ENCODE results near the gene TMEM273.

The TMEM273 gene

DNA sequence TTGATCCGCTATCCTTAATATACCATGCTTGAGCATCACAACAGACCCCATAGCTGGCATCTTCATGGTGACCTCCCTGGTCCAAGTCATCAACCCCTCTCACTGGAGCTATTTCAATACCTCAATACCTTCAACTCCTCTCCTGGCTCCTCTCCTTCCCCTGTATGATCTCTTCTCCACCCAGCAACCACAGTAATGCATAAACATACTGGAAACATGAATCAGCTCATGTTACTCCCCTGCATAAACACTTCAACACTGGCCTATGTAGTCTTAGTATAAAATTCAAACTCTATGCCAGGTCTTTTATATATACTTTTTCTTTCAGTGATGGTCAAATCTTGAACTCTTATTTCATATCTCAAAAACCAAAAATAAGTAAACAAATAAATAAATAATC lies 31.8 kb upstream of the TMEM273 start:
- H2BK12ac ChIP-seq (ENCODE audit: low read length) = no peak overlapping the region
- no peaks in the 10 kb centered on the region for H3K9me3 ChIP-seq (replicated peaks in 1 of 2; ENCODE audit: control insufficient read depth in 2 of 2, insufficient read depth in 1 of 2, low read depth in 1 of 2, low read length in 2 of 2)
- H3K36me3 ChIP-seq (replicated peaks in 1 of 2; ENCODE audit: control insufficient read depth in 2 of 2, insufficient read depth in 2 of 2, low read length in 2 of 2) = no peaks in the 10 kb centered on the region
- H3K23ac ChIP-seq (ENCODE audit: low read depth, low read length, poor library complexity) = no peak overlapping the region
- H3K18ac ChIP-seq (ENCODE audit: low read length) = no peak overlapping the region
- no peak overlapping the region for H3K4ac ChIP-seq (ENCODE audit: low read length)
- no peak overlapping the region for H2BK120ac ChIP-seq (ENCODE audit: low read depth, low read length)
- no peak overlapping the region for H4K8ac ChIP-seq (ENCODE audit: low read depth, low read length)
- H3K27me3 ChIP-seq (ENCODE audit: control insufficient read depth in 3 of 3, insufficient read depth in 3 of 3, low read depth in 1 of 3, low read length in 3 of 3) = no peaks in the 10 kb centered on the region
- no peak overlapping the region for H4K91ac ChIP-seq (ENCODE audit: low read depth, low read length, poor library complexity)
- H3K9ac ChIP-seq (ENCODE audit: low read depth, low read length, poor library complexity) = no peak overlapping the region
- no peak overlapping the region for H2BK15ac ChIP-seq (ENCODE audit: low read length)
- DNase-seq (ENCODE audit: low spot score) = no peak
- no CpG with 5 or more reads among the region's 1 CpG for WGBS, 2 donors (ENCODE audit: extremely low coverage in 2 of 2, insufficient read length in 2 of 2, insufficient replicate concordance in 1 of 2)
- H3K4me3 ChIP-seq (ENCODE audit: low read length in 2 of 2) = no peak overlapping the region
- H2AK5ac ChIP-seq (ENCODE audit: low read depth, low read length) = no peak overlapping the region
- H3K79me1 ChIP-seq (ENCODE audit: low read depth, low read length) = no peaks in the 10 kb centered on the region
- no peak overlapping the region for H2BK5ac ChIP-seq (ENCODE audit: low read length)
- no peak overlapping the region for H3K27ac ChIP-seq (replicated peaks; ENCODE audit: low read length)
- H3K14ac ChIP-seq (ENCODE audit: low read length) = no peak overlapping the region
- H3K4me1 ChIP-seq (ENCODE audit: control insufficient read depth in 2 of 2, insufficient read depth in 1 of 2, low read depth in 1 of 2, low read length in 2 of 2) = no peaks in the 10 kb centered on the region
- no peak overlapping the region for H3K4me2 ChIP-seq (ENCODE audit: insufficient read depth, low read length, poor library complexity, severe bottlenecking)
- H2AFZ ChIP-seq (ENCODE audit: low read length) = no peak overlapping the region

DNA sequence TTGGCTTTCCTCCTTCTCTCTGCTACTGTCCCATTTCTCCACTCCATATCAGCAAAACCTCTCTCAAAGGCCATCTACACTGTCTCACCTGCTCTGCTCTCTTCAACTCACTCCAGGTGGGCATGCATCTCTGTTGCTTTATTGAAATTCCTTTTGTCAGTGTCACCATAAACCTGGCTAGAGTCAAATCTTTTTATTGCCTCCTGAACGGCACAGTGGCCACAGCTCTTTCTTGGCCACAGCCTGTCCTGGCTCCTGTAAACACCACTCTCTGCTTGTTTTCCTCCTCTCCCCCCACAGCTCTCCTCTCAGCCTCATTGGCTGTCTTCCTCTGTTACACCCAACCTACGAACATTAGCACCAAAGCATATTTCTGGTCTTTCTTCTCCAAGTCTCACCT lies 31.1 kb upstream of the TMEM273 start:
- no peak overlapping the region for H2AFZ ChIP-seq (ENCODE audit: low read length)
- no peaks in the 10 kb centered on the region for H3K4me1 ChIP-seq (ENCODE audit: control insufficient read depth in 2 of 2, insufficient read depth in 1 of 2, low read depth in 1 of 2, low read length in 2 of 2)
- H3K18ac ChIP-seq (ENCODE audit: low read length) = no peak overlapping the region
- WGBS, 2 donors (ENCODE audit: extremely low coverage in 2 of 2, insufficient read length in 2 of 2, insufficient replicate concordance in 1 of 2) = no CpG with 5 or more reads among the region's 2 CpGs
- H3K27ac ChIP-seq (replicated peaks; ENCODE audit: low read length) = no peak overlapping the region
- H2BK5ac ChIP-seq (ENCODE audit: low read length) = no peak overlapping the region
- no peaks in the 10 kb centered on the region for H3K79me1 ChIP-seq (ENCODE audit: low read depth, low read length)
- no peak overlapping the region for H2AK5ac ChIP-seq (ENCODE audit: low read depth, low read length)
- no peak overlapping the region for H4K8ac ChIP-seq (ENCODE audit: low read depth, low read length)
- H3K27me3 ChIP-seq (ENCODE audit: control insufficient read depth in 3 of 3, insufficient read depth in 3 of 3, low read depth in 1 of 3, low read length in 3 of 3) = no peaks in the 10 kb centered on the region
- DNase-seq (ENCODE audit: low spot score) = no peak
- H2BK12ac ChIP-seq (ENCODE audit: low read length) = no peak overlapping the region
- no peak overlapping the region for H3K23ac ChIP-seq (ENCODE audit: low read depth, low read length, poor library complexity)
- H3K4ac ChIP-seq (ENCODE audit: low read length) = no peak overlapping the region
- no peak overlapping the region for H4K91ac ChIP-seq (ENCODE audit: low read depth, low read length, poor library complexity)
- H3K9me3 ChIP-seq (replicated peaks in 1 of 2; ENCODE audit: control insufficient read depth in 2 of 2, insufficient read depth in 1 of 2, low read depth in 1 of 2, low read length in 2 of 2) = no peaks in the 10 kb centered on the region
- H2BK120ac ChIP-seq (ENCODE audit: low read depth, low read length) = no peak overlapping the region
- no peaks in the 10 kb centered on the region for H3K36me3 ChIP-seq (replicated peaks in 1 of 2; ENCODE audit: control insufficient read depth in 2 of 2, insufficient read depth in 2 of 2, low read length in 2 of 2)
- no peak overlapping the region for H3K4me2 ChIP-seq (ENCODE audit: insufficient read depth, low read length, poor library complexity, severe bottlenecking)
- no peak overlapping the region for H3K9ac ChIP-seq (ENCODE audit: low read depth, low read length, poor library complexity)
- H3K4me3 ChIP-seq (ENCODE audit: low read length in 2 of 2) = no peak overlapping the region
- H2BK15ac ChIP-seq (ENCODE audit: low read length) = no peak overlapping the region
- H3K14ac ChIP-seq (ENCODE audit: low read length) = no peak overlapping the region

DNA sequence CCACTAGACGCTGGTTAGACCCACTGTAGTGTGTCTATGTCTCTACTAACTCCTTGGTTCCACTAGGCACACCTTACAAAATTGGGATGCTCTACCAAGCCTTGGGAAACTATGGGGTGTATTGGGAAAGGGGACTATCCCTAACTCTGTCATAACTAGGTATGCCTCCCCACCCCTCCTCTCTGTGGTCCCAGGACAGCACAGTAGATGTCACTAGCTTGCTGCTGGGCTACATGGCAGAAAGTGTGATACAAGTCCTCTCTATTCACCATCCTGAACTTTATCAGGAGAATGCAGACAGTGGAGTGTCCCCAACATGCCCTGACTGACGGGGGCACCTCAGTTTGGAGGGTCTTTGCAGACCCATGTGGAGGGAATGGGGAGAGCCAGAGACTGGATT lies 30.3 kb upstream of the TMEM273 start:
- no peaks in the 10 kb centered on the region for H3K79me1 ChIP-seq (ENCODE audit: low read depth, low read length)
- no peak overlapping the region for H2BK15ac ChIP-seq (ENCODE audit: low read length)
- H3K23ac ChIP-seq (ENCODE audit: low read depth, low read length, poor library complexity) = no peak overlapping the region
- no peak overlapping the region for H4K8ac ChIP-seq (ENCODE audit: low read depth, low read length)
- no peak overlapping the region for H3K4me3 ChIP-seq (ENCODE audit: low read length in 2 of 2)
- no peak overlapping the region for H2AFZ ChIP-seq (ENCODE audit: low read length)
- H2BK12ac ChIP-seq (ENCODE audit: low read length) = no peak overlapping the region
- no peaks in the 10 kb centered on the region for H3K9me3 ChIP-seq (replicated peaks in 1 of 2; ENCODE audit: control insufficient read depth in 2 of 2, insufficient read depth in 1 of 2, low read depth in 1 of 2, low read length in 2 of 2)
- H2AK5ac ChIP-seq (ENCODE audit: low read depth, low read length) = no peak overlapping the region
- no peak overlapping the region for H2BK120ac ChIP-seq (ENCODE audit: low read depth, low read length)
- no peak overlapping the region for H4K91ac ChIP-seq (ENCODE audit: low read depth, low read length, poor library complexity)
- no peak overlapping the region for H3K9ac ChIP-seq (ENCODE audit: low read depth, low read length, poor library complexity)
- no peak overlapping the region for H3K4ac ChIP-seq (ENCODE audit: low read length)
- H2BK5ac ChIP-seq (ENCODE audit: low read length) = no peak overlapping the region
- H3K4me1 ChIP-seq (ENCODE audit: control insufficient read depth in 2 of 2, insufficient read depth in 1 of 2, low read depth in 1 of 2, low read length in 2 of 2) = no peaks in the 10 kb centered on the region
- no peak overlapping the region for H3K4me2 ChIP-seq (ENCODE audit: insufficient read depth, low read length, poor library complexity, severe bottlenecking)
- H3K27ac ChIP-seq (replicated peaks; ENCODE audit: low read length) = no peak overlapping the region
- DNase-seq (ENCODE audit: low spot score) = no peak
- H3K36me3 ChIP-seq (replicated peaks in 1 of 2; ENCODE audit: control insufficient read depth in 2 of 2, insufficient read depth in 2 of 2, low read length in 2 of 2) = no peaks in the 10 kb centered on the region
- H3K27me3 ChIP-seq (ENCODE audit: control insufficient read depth in 3 of 3, insufficient read depth in 3 of 3, low read depth in 1 of 3, low read length in 3 of 3) = no peaks in the 10 kb centered on the region
- WGBS, 2 donors (ENCODE audit: extremely low coverage in 2 of 2, insufficient read length in 2 of 2, insufficient replicate concordance in 1 of 2) = no CpG with 5 or more reads among the region's 2 CpGs
- H3K18ac ChIP-seq (ENCODE audit: low read length) = no peak overlapping the region
- H3K14ac ChIP-seq (ENCODE audit: low read length) = no peak overlapping the region

DNA sequence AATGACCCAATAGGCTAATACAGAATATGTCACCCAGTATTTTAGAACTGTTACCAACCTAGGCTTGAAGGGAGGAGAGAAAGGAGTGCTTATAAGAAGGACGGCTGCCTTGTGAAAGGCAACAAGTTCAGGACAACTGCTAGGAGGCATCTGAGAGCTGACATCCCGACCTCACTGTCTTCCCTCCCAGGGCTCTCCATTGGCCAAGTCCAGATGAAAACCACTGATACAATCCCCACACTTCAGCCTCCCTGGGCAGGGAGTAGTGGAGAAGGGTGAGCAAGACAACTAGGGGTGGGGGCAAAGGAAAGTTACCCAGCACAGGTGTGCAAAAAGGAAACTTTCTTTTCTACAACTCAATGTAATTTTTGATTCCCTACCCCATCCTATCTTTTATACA lies 29.5 kb upstream of the TMEM273 start:
- Histone ChIP-seq H3K14ac (ENCODE audit: low read length) (no peak overlapping the region), H4K91ac (ENCODE audit: low read depth, low read length, poor library complexity) (no peak overlapping the region), H3K4me2 (ENCODE audit: insufficient read depth, low read length, poor library complexity, severe bottlenecking) (no peak overlapping the region), H2BK12ac (ENCODE audit: low read length) (no peak overlapping the region), H3K4ac (ENCODE audit: low read length) (no peak overlapping the region), H2AK5ac (ENCODE audit: low read depth, low read length) (no peak overlapping the region), H3K23ac (ENCODE audit: low read depth, low read length, poor library complexity) (no peak overlapping the region), H3K36me3 (replicated peaks in 1 of 2; ENCODE audit: control insufficient read depth in 2 of 2, insufficient read depth in 2 of 2, low read length in 2 of 2) (no peaks in the 10 kb centered on the region), H2BK5ac (ENCODE audit: low read length) (no peak overlapping the region), H3K27ac (replicated peaks; ENCODE audit: low read length) (no peak overlapping the region), H3K79me1 (ENCODE audit: low read depth, low read length) (no peaks in the 10 kb centered on the region), H3K4me3 (ENCODE audit: low read length in 2 of 2) (no peak overlapping the region), H4K8ac (ENCODE audit: low read depth, low read length) (no peak overlapping the region), H3K27me3 (ENCODE audit: control insufficient read depth in 3 of 3, insufficient read depth in 3 of 3, low read depth in 1 of 3, low read length in 3 of 3) (no peaks in the 10 kb centered on the region), H2BK120ac (ENCODE audit: low read depth, low read length) (no peak overlapping the region), H3K18ac (ENCODE audit: low read length) (no peak overlapping the region), H2BK15ac (ENCODE audit: low read length) (no peak overlapping the region), H3K4me1 (ENCODE audit: control insufficient read depth in 2 of 2, insufficient read depth in 1 of 2, low read depth in 1 of 2, low read length in 2 of 2) (peaks cover 0 to 3% of the 10 kb centered on the region in 2 donors), H3K9ac (ENCODE audit: low read depth, low read length, poor library complexity) (no peak overlapping the region), H3K9me3 (replicated peaks in 1 of 2; ENCODE audit: control insufficient read depth in 2 of 2, insufficient read depth in 1 of 2, low read depth in 1 of 2, low read length in 2 of 2) (no peaks in the 10 kb centered on the region), H2AFZ (ENCODE audit: low read length) (no peak overlapping the region)
- no peak for DNase-seq (ENCODE audit: low spot score)
- no CpG with 5 or more reads among the region's 2 CpGs for WGBS, 2 donors (ENCODE audit: extremely low coverage in 2 of 2, insufficient read length in 2 of 2, insufficient replicate concordance in 1 of 2)

Data from neuronal stem cell (in vitro differentiated cells).